AG10803 (cell line): ENCODE data around the gene SPATA46.

Source experiments
- DNase-seq: peaks from one replicate; pipeline ENCODE4 v3.0.0; 2010; ENCODE audit warnings: low read depth
- H3K4me3 ChIP-seq: 2 replicates; pipeline ENCODE4 v1.5.1; 2011; ENCODE audit warnings: mild to moderate bottlenecking, low read length, control low read depth
- CTCF ChIP-seq: conservative IDR thresholded peaks from 2 replicates; pipeline ENCODE4 v1.5.1; 2011; ENCODE audit warnings: mild to moderate bottlenecking, low read length, control low read depth, inconsistent platforms

SPATA46 gene

DNA sequence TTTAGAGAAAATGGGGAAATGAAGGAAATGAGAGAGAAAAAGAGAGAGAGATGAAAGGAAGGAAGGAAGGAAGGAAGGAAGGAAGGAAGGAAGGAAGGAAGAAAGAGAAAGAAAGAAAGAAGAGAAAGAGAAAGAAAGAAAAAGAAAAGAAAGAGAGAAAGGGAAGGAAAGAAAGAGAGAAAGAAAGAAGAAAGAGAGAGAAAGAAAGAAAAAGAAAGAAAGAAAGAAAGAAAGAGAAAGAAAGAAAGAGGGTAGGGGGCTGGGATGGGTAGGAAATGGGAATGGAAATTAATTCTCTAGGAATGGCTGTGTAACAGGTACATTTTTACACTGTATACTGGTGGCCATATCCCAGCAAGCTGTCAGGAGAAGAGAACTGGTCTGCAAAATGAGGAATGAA is 39.6 kb upstream of the SPATA46 start:
- no peak for TF ChIP-seq CTCF
- no peak overlapping the region for H3K4me3 ChIP-seq
- no peak for DNase-seq

- DNase-seq, result no peak
- TF ChIP-seq CTCF, result no peak
- H3K4me3 ChIP-seq, result no peak within 1 kb of the TSS
These were observed 35.3 kb upstream of the SPATA46 start, which contains the start of gene SH2D1B for GRCh38 chr1:162412002-162412401. TSS of gene SH2D1B (minus strand) at chr1:162412136. CDS start at chr1:162412016, 120 bp downstream.

- TF ChIP-seq CTCF, result no peak
- no peak overlapping the region for H3K4me3 ChIP-seq
- DNase-seq, result no peak
These were observed 30.9 kb upstream of the SPATA46 start for GRCh38 chr1:162407539-162407938.

DNA sequence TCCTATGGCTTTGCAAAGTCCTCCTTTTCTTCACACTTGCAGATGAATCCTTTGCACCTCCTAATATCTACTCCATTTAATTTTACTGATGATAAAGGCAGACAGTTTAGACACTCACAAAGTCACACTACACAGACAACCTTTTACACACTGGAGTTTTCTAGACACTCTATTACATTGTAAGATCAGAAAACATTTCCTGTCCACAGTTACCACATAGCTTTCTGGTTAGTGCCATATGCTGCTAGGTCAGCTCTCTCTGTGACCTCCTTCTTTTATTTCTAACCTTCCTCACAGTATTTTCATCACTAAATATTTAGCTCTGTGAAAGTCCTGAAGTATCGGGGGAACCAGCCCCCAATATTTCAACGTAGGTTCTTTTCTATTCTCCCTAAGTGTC is 30.2 kb upstream of the SPATA46 start:
- no peak overlapping the region for H3K4me3 ChIP-seq
- peak; percentile 9 for DNase-seq
- TF ChIP-seq CTCF, result no peak

DNA sequence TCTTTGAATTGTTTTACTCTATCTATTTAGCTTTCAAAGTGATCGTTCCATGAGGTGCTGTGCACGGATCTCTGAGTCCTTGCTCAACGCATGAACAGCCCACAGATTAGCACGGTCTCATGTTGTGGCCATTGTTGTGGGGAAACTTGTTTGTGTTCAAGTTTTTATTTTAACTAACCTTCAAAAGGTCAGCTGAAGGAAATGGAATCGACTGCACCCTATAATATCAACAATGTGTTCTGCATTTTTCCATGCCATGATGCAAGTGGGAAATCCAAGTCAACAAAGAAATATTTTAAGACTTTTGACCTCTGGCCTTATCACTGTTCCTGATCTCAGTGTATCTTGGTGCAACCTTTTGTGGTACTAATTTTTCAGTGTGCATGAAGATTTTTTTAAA is 29.1 kb upstream of the SPATA46 start:
- H3K4me3 ChIP-seq, result no peak overlapping the region
- no peak for TF ChIP-seq CTCF
- no peak for DNase-seq

DNA sequence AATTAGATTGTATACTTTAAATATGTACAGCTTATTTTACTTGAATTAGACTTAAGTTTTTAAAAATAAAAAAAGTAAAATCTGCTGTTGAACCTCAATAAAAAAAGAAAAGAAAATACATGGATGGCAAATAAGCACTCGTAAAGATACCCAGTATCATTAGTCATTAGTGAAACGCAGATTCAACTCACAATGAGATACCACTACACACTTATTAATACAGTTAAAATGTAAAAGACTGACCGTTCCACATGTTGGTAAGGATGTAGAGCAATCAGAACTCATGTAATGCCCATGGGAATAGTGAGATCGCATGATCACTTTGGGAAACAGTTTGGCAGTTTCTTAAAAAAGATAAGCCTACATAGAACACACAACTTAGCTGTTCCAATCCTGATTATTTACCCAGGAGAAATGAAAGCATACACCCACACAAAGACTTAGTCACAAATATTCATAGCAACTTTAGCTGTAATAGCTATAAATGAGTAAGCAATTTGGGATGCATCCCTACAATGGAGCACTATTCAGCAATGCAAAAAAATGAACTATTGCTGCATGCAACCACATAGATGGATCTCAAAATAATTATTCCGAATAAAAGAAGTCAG is 28.0 kb upstream of the SPATA46 start:
- peak; percentile 55 for DNase-seq
- no peak overlapping the region for H3K4me3 ChIP-seq

More for the DNA sequence above, 28.0 kb upstream of the SPATA46 start:
- no peak for TF ChIP-seq CTCF
